Measurements from ENCODE around the gene DHODH. TPM values are rescaled to one million over a fixed set of nuclear protein-coding genes. Genes with fewer than 3 reads are reported as not detected.

The DHODH gene
- total and polyA plus RNA-seq, 2 of the 8 experiments (the other 6 are each of a cell fraction or from before 2014, with no cell fraction given): 9.1 to 19.4 TPM

GRCh38 chr16:72001180-72001874 lies 7.2 kb upstream of the DHODH start:
- Histone ChIP-seq H3K9me3 (ENCODE audit: insufficient read depth in 2 of 2, low read depth in 1 of 2, low read length in 1 of 2) (no peaks in the 10 kb centered on the region), H3K36me3 (ENCODE audit: control insufficient read depth in 2 of 4, insufficient read depth in 4 of 4, low read length in 3 of 4) (no peaks in the 10 kb centered on the region), H3K23me2 (ENCODE audit: low read depth, low read length) (no peaks in the 10 kb centered on the region), H3K56ac (replicated peaks; ENCODE audit: insufficient read length, low read depth, low read length) (no peak overlapping the region), H3K27ac (ENCODE audit: low read depth, low read length) (no peak overlapping the region), H3K27me3 (replicated peaks in 1 of 4; ENCODE audit: control insufficient read depth in 3 of 4, extremely low read depth in 1 of 4, insufficient read depth in 3 of 4, low read length in 3 of 4) (no peaks in the 10 kb centered on the region), H2BK20ac (ENCODE audit: low read length) (no peak overlapping the region), H2BK12ac (ENCODE audit: low read depth, low read length) (no peak overlapping the region), H4K20me1 (replicated peaks in 1 of 2; ENCODE audit: control insufficient read depth in 1 of 2, insufficient read depth in 2 of 2, low read length in 2 of 2) (no peaks in the 10 kb centered on the region), H3K79me2 (ENCODE audit: control insufficient read depth in 1 of 2, insufficient read depth in 2 of 2, low read length in 2 of 2) (no peaks in the 10 kb centered on the region), H3K4me3 (ENCODE audit: extremely low read depth in 1 of 4, insufficient read depth in 2 of 4, low read depth in 3 of 4, low read length in 4 of 4) (no peak overlapping the region), H3K9ac (replicated peaks in 1 of 4; ENCODE audit: extremely low read depth in 1 of 4, low read depth in 3 of 4, low read length in 3 of 4) (no peak overlapping the region), H4K91ac (replicated peaks; ENCODE audit: insufficient read length, low read length) (no peak overlapping the region), H2AFZ (ENCODE audit: low read length) (no peak overlapping the region), H2BK120ac (replicated peaks; ENCODE audit: low read depth, low read length) (no peak overlapping the region), H3K14ac (ENCODE audit: insufficient read length) (no peak overlapping the region), H4K8ac (ENCODE audit: extremely low read depth, insufficient read depth, low read length) (no peak overlapping the region), H2BK5ac (ENCODE audit: low read depth, low read length) (no peak overlapping the region), H3K79me1 (ENCODE audit: low read depth, low read length) (no peaks in the 10 kb centered on the region), H3K4me1 (replicated peaks in 1 of 4; ENCODE audit: control insufficient read depth in 3 of 4, insufficient read depth in 4 of 4, low read length in 3 of 4) (no peaks in the 10 kb centered on the region), H3K18ac (ENCODE audit: extremely low read depth, low read length) (no peak overlapping the region), H3K4me2 (ENCODE audit: insufficient read depth in 1 of 2, low read depth in 2 of 2, low read length in 2 of 2) (no peak overlapping the region), H2AK5ac (ENCODE audit: low read depth, low read length) (no peak overlapping the region), H3K23ac (ENCODE audit: insufficient read length) (no peak overlapping the region), H4K5ac (ENCODE audit: insufficient read length, low read depth, low read length) (no peak overlapping the region), H2BK15ac (ENCODE audit: low read length) (no peak overlapping the region), H3K4ac (replicated peaks; ENCODE audit: insufficient read length, low read depth, low read length) (no peak overlapping the region)
- WGBS, 2 experiments (ENCODE audit: extremely low coverage in 1 of 2, insufficient coverage in 1 of 2, insufficient read length in 1 of 2, insufficient replicate concordance in 2 of 2, low coverage in 1 of 2, low lambda C conversion rate in 2 of 2, missing lambda C conversion rate in 1 of 2): 83% methylated on average over 7 of the region's 7 CpGs; no CpG with 5 or more reads in 1 of the 2 experiments
- POLR2A ChIA-PET (ENCODE audit: partially characterized antibody): interaction anchor here (0.8 kb wide), 1 partner anchor 17 kb away, joined by 3 read pairs; no protein-coding TSS in a partner anchor
- FAIRE-seq (no peak), DNase-seq (ENCODE audit: low read depth in 1 of 2, low spot score in 2 of 2) (no peak)
- CTCF ChIA-PET (ENCODE audit: partially characterized antibody): interaction anchor here (0.6 to 1.5 kb wide), 4 partner anchors 20 to 846 kb away, joined by 4 to 6 read pairs (median 4); no protein-coding TSS in a partner anchor
- no peak for TF ChIP-seq TCF12 (IDR thresholded peaks at IDR 0.05; ENCODE audit: low read depth, low read length)
- TF ChIP-seq KDM1A (IDR thresholded peaks at IDR 0.05; ENCODE audit: borderline replicate concordance, low read length): no peak
- no peak for TF ChIP-seq SAP30 (IDR thresholded peaks at IDR 0.05; ENCODE audit: insufficient read depth, insufficient replicate concordance, low read length)
- no peak for TF ChIP-seq RBBP5 (IDR thresholded peaks at IDR 0.05; ENCODE audit: borderline replicate concordance, low read depth, low read length)
- no peak for TF ChIP-seq HDAC2 (IDR thresholded peaks at IDR 0.05; ENCODE audit: borderline replicate concordance in 1 of 2, low read depth in 2 of 2, low read length in 2 of 2)
- no peak for TF ChIP-seq NRF1 (IDR thresholded peaks at IDR 0.05; ENCODE audit: low read depth, low read length)
- no peak for TF ChIP-seq TAF1 (IDR thresholded peaks at IDR 0.05; ENCODE audit: low read depth, low read length)
- no peak for TF ChIP-seq GTF2F1 (IDR thresholded peaks at IDR 0.05; ENCODE audit: borderline replicate concordance, low read depth, low read length)
- no peak for TF ChIP-seq EP300 (IDR thresholded peaks at IDR 0.05; ENCODE audit: borderline replicate concordance in 1 of 2, low read depth in 2 of 2, low read length in 2 of 2)
- no peak for TF ChIP-seq PHF8 (conservative IDR thresholded peaks at IDR 0.05; ENCODE audit: low read depth, low read length)
